HUES6 (cell line): ENCODE measurements around the gene ACO2.

ENCODE experiments used
- H3K27ac ChIP-seq: 2 replicates; pipeline ENCODE4 v1.7.0; 2013; ENCODE audit warnings: low read depth, mild to moderate bottlenecking, low read length, inconsistent platforms
- H3K27me3 ChIP-seq: 2 replicates; pipeline ENCODE4 v1.6.1; 2013; ENCODE audit warnings: low read length; ENCODE audit not compliant: control insufficient read depth, insufficient read depth
- H3K36me3 ChIP-seq: 2 replicates; pipeline ENCODE4 v1.6.1; 2013; ENCODE audit warnings: low read length; ENCODE audit not compliant: control insufficient read depth, insufficient read depth
- H3K4me1 ChIP-seq: 2 replicates; pipeline ENCODE4 v1.6.1; 2013; ENCODE audit warnings: low read length; ENCODE audit not compliant: control insufficient read depth, insufficient read depth
- H3K4me3 ChIP-seq: 2 replicates; pipeline ENCODE4 v1.5.1; 2013; ENCODE audit warnings: low read depth, low read length
- H3K9ac ChIP-seq: one replicate; pipeline ENCODE4 v1.6.1; 2013; ENCODE audit warnings: mild to moderate bottlenecking, low read length
- H3K9me3 ChIP-seq: 2 replicates; pipeline ENCODE4 v1.6.1; 2013; ENCODE audit warnings: low read depth, low read length; ENCODE audit not compliant: control insufficient read depth, insufficient read depth

Gene ACO2

DNA sequence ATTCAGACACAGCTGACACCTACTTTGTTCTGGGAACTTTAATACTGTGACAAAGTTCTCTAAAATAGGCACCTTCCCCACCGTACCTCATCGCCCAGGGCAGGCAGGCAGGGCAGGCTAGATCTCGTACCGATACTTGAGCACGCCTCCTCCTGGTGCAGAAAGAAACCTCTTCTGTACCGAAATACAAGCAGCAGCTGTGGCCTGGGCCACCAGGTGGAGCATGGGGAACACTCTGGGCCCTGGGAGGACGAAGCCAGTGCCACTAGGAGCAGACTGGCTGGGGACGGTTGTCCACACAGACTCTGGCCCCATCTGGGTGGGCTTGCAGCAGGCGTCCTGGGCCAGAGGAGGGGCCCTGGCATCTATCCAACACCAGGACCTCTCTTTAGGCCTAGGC, 108.0 kb downstream of the ACO2 start:
- no peak overlapping the region for H3K9ac ChIP-seq
- H3K27me3 ChIP-seq: no peaks in the 10 kb centered on the region
- no peaks in the 10 kb centered on the region for H3K4me1 ChIP-seq
- H3K27ac ChIP-seq: no peak overlapping the region
- no peaks in the 10 kb centered on the region for H3K36me3 ChIP-seq
- H3K4me3 ChIP-seq: no peak overlapping the region
- H3K9me3 ChIP-seq: no peaks in the 10 kb centered on the region

DNA sequence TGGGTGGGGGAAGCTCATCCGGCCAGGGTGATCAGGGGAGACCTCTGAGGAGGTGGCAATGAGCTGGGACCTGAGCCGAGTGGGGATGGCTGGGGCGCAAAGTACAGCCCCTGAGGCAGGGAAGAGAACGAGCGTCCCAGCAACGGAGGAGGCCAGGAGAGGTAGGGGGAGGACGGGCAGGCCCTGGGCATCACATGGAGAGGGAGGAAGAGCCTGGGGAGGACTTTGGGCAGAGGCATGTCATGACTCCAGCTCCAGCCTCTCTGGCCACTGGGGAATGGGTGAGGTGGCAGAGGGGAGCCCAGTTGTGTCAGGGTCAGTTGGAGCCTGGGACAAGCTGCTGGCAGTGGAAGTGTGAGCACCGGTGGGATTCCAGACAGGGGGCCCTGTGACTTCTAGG, 109.2 kb downstream of the ACO2 start:
- peaks cover 2% of the 10 kb centered on the region; the same call in 1 of the 2 replicates for H3K4me1 ChIP-seq
- peaks cover 4% of the 10 kb centered on the region; the same call in 1 of the 2 replicates for H3K36me3 ChIP-seq
- no peaks in the 10 kb centered on the region for H3K9me3 ChIP-seq
- no peak overlapping the region for H3K9ac ChIP-seq
- no peaks in the 10 kb centered on the region for H3K27me3 ChIP-seq
- H3K27ac ChIP-seq: no peak overlapping the region
- H3K4me3 ChIP-seq: no peak overlapping the region
